T-helper 2 cell treated with Interferon-gamma antibody and Interleukin-4, amounts not matched to agents 100 ng/mL and 5 ng/mL, for 36 hours (primary cell): Measurements from ENCODE around the gene GRWD1. TPM values are rescaled to one million over a fixed set of nuclear protein-coding genes. Genes with fewer than 3 reads are reported as not detected.

Experiments
- intact Hi-C: fragments of 100-400 bp; cut with micrococcal nuclease; formaldehyde crosslinking; loops from one replicate; pipeline ENCODE4 v1.15.1; 2023
- total RNA-seq: library from RNA; stranded (reverse); gene quantifications from 2 replicates; pipeline ENCODE4 v1.2.3, GENCODE V29; 2022

The GRWD1 gene
- total RNA-seq, 1 donor from 2014 or later, result 49.9 TPM

DNA sequence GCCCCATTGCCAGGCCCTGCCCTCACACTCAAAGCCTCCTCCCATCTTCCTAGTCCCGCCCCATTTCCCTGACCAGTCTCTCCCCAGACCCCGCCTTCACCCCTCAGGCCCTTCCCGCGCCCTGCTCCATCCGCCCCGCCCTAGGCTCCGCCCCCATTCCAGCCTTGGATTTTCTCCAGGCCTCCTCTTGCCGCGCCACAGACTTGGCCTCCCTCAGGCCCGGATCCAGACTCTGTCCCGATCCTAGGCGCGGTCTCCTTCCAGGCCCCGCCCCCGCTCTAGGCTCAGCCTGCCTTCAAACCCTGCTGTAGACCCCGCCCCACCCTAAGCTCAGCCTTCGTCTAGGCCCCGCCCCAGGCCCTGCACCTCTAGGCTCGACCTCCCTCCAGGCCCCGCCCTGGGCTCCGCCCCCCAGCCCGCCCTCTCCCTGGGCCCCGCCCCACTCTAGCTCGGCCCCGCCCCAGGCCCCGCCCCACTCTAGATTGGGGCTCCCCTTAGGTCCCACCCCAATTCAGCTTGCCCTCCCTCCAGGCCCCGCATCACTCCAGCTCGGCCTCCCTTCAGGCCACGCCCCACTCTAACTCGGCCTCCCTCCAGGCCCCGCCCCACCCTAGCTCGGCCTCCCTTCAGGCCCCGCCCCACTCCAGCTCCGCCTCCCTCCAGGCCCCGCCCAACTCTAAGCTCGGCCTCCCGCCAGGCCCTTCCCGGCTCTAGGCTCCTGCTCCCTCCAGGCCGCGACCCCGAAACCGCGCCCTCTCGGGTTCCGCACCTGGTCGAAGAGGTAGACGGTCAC, 47.3 kb downstream of the GRWD1 start:
- intact Hi-C loops, result loop anchor here (1.0 to 10.0 kb wide), 5 partner anchors 9 to 171 kb away; partner anchors contain the start of genes CYTH2, GRIN2D and KDELR1

DNA sequence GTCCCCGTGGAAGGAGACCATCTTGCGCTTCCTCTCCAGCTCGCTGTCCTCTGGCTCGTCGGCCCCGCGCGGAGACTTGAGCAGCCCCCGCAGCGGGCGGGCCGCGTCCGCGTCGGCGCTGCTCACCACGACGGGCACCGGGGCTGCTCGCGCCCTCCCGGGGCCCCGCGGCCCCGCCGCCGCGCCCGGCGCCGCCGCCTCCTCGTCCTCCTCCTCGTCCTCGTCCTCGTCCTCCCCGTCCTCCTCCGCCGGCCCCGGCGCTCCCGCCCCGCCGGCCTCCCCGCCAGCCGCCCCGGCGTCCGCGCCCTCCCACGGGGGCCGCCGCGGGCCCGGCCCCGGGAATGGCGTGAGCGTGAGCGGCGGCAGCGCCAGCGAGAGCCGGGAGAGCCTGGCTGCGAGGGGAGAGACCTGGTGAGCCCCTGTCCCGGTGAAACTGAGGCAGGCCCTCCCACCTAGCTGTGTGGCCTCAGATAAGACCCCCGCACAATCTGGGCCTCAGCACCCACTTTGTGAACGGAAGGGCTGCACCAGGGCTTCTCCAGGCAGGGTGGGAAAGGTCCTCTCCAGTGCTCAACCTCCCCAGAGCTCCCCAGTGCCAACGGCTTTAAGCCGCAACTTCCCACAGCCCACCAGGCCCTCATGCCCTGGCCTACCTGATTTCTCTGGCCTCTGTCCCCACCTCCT, 48.1 kb downstream of the GRWD1 start:
- intact Hi-C loops, result loop anchor here (1.0 to 10.0 kb wide), 5 partner anchors 8 to 172 kb away; partner anchors contain the start of genes CYTH2, GRIN2D and KDELR1

DNA sequence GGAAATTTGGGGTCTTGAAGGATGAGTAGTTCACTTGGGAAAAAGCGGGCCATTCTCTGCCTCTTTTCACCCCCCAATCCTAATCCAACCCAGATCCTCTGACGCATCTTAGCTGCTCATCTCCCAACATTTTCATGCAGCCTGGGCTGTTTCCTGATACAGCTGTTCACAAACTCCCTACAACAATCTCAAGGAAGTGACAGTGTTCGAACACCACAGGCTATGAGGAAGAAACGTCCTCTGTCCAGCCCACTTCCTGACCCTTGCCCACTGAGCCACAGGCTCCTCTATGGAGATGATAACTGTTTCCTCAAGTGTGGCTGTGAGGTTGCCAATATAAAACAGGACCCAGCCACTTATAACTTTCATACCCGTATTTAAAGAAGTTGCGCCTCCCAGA, 49.6 kb downstream of the GRWD1 start:
- intact Hi-C loops, result loop anchor here (10.0 kb wide), 1 partner anchor 101 kb away; the partner anchor contains the start of genes GRIN2D and KDELR1

DNA sequence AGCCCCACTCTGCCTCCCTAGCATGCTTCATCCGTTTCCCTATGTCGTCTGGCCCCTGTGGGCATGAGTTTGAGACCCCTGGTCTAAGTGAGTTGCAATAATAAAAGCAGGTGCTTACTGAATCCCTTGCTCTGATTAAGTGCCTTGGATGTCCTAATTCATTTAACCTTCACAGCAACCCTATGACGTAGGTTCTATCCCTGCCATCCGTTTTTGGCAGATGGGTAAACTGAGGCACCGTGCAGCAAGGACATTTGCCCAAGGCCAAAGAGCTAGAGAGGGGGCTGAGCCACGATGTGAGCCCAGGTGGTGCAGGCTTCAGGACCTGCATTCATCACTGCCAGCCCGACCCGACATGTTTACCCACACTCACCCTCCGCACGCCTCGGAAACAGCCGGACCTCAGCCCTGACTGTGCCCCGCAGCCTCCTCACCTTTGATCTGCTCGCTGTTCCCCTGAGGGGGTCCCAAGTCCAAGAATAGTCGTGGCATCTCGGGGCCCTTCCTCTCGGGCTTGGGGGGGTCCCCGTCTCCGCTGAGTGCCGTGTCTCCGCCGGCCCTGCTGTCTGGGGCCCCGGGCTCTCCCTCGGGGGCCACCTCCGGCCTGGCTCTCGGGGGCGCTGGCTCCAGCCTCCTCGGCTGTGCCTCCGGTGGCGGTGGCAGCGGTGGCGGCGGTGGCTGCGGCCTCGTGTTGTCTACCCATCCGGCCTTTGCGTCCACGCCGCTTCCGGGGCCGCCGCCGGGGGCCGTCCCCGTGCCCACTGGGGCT, 51.4 kb downstream of the GRWD1 start:
- intact Hi-C loops, result loop anchor here (10.0 kb wide), 1 partner anchor 102 kb away; the partner anchor contains the start of genes GRIN2D and KDELR1

DNA sequence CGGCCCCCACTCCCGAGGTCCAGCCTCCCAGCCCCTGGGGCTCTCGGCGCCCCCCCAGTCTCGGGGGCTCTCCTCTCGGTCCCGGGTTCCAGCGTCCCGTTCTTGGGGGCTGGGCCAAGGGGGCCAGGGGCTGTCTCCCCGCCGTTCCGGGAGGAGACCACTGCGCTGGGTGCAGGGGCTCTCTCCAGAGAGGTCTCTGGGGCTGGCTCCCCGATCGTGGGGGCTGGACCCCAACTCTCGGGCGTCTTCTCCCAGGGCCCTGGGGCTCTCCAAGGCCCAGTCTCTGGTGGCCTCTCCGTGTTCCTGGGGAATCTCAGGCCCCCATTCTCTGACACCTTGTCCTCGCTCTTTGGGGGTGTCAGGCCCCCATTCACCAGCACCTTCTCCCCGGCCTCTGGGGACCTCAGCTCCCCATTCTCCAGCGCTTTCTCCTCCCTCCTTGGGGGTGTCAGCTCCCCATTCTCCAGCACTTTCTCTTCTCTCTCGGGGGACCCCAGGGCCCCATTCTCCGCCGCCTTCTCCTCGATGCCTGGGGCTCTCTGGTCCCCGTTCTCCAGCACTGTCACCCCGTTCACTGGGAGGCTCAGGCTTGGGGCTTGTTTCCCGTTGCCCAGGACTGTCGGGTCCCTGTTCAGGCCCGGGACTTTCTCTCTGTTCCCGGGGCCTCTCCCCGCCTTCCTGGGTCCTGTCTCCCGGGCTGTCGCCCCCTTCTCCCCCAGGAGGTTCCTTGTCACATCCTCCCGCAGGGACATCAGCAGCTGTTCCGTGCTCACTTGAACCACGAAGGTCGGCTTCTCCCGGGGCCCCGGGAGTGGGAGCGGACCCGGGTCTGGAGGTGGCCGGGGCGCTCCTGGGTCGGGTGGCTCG, 52.2 kb downstream of the GRWD1 start:
- intact Hi-C loops, result loop anchor here (10.0 kb wide), 1 partner anchor 103 kb away; the partner anchor contains the start of genes GRIN2D and KDELR1

DNA sequence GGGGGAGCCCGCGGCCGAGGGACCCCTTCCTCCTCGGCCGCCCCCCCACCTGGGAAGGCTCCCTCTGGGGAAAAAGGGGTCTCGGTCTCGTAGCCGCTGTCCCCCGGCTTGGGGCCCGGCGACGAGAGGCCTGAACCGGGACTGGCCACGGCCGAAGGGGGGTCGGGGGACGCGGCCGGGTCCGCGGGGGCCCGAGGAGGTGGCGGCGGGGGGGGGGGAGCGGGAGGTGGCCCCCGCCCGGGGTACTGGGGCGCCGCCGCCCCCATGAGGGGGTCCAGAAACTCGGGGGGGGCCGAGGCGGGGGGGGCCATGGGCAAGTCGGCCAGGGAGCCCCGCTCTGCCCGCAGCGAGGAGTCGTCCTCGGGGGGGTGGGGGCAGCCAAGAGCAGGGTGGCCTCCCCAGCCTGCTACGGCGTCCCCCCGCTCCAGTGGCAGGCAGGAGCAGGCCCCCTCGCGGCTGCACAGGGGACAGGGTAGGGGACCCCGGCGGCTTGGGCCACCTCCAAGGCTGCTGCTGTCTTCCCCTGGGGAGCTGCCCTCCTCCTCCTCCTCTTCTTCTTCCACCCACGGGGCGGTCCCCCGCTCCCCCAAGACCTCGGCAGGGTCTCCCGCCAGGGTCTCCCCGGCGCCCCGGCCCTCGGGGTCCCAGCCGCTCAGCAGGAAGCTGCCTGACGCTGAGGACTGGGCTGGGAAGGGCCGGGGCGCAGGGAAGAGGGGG, 53.0 kb downstream of the GRWD1 start:
- intact Hi-C loops, result loop anchor here (10.0 kb wide), 1 partner anchor 104 kb away; the partner anchor contains the start of genes GRIN2D and KDELR1

DNA sequence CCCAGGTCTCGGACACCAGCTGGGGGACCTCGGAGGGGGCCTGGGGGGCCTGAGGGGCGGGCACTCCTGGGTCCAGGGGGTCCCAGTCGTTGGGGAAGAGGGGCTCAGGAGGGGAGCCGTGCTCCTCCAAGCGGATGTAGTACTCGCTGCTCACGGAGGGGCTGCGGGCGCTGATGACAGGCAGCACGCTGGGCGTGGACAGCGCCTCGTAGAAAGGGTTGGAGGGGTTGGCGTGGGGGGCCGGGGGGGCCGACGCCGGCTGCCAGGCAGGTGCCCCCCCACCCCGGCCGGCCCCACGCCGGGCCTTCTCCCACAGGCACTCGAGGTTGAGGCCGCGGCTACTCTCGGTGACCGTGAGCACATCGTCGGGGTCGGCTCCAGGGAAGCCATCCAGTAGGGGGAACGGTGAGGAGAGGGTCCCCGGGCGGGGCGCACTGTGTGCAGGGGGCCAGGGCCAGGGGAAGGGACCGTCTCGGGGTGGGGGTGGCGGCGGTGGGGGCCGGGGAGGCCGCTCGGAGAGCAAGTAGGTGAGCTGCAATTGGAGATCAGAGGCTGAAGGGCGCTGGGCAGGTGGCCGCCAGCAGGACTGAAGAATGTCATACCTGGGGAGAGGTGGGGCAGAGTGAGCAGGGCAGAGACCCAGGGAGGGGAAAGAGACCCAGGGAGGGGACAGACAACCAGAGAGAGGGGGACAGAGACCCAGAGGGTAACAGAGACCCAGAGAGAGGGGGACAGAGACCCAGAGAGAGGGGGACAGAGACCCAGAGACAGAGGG, 53.7 kb downstream of the GRWD1 start:
- intact Hi-C loops, result loop anchor here (10.0 kb wide), 1 partner anchor 105 kb away; the partner anchor contains the start of genes GRIN2D and KDELR1

DNA sequence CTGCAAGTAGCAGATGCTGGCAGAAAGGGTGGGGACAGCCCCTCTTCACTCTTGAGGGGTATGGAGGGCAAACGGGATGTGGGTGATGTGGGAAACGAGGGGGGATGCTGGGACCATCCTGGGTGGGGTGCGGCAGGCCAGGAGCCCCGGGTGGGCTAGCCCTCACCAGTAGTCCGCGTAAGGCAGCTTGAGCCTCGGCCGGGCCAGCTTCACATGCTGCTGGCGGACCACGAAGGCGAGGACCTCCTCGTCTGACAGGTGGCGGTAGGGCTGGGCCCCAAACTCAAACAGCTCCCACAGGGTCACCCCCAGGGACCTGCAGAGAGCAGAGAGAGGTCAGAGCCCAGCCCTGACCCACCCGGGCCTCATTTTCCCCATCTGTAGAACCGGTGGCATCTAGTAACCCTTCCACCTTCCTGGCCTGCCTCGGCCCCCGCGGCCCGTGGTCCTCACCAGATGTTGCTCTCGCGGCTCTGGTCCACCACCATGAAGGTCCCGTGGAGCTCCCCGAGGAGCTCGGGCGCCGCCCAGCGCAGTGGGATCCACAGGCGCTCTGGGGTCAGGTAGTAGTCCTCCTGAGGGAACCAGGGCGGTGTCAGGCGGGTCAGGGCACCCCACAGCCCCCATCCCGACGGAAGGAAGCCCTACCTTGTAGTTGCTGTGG, 55.2 kb downstream of the GRWD1 start:
- intact Hi-C loops, result no loop called here

DNA sequence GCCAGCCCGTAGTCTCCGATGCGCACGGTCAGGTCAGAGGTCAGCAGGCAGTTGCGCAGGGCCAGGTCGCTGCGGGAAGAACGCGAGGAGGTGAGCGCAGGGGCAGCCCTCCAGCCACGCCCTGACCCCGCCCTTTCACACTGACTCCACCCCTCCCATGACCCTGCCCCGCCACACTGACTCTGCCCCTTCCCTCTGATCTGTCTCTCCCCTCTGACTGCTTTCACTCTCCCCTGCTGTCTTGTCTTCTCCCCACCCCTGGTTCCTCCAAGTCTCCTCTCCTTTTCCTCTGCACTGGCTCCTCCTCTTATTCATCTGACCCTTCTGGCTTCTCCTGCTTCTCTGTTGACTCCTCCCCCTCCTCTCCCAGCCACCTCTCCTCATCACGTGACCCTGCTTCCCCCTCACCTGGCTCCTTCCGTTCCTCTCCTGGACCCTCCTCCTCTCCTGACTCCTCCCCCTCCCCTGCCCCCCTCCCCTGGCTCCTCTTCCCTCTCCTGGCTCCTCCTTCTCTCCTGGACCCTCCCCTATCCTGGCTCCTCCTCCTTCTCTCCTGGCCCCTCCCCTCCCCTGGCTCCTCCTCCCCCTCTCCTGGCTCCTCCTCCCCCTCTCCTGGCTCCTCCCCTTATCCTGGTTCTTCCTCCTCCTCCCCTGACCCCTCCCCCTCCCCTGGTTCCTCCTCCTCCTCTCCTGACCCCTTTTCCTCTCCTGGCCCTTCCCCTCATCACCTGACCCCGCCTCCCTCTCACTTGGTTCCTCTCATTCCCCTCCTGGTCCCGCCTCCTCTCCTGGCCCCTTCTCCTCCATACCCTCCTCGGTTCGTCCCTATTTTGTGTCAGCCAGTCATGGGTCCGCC, 55.9 kb downstream of the GRWD1 start:
- intact Hi-C loops, result loop anchor here (1.0 kb wide), 1 partner anchor 8 kb away; no protein-coding TSS in a partner anchor

DNA sequence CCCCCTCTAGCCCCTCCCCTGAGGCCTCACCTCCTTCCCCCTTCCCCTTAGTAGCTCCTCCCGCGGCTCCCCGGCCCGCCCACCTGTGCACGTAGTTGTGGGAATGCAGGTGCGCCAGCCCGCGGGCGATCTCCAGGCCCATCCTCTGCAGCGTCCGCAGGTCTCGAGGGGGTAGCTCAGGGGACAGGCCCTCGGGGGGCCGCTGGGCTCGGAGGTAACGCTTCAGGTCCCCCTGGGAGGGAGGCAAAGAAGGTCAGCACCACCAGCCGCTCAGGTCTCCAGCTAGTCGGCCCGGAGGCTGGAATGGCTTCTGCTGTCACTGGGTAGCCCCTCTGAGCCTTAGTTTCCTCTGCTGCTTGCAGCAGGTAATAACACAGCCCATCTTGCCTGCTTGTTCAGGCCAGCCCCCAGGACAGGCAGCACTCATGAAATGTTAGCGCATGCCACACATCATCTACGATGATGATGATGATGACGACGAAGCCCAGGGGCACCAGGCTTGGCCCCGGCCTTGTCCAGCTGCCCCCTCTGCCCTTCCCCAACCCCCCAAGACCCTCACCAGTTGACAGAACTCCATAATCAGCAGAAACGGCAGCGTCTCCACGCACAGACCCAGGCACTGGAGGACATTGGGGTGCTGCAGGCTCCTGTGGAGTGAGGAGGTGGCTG, 56.7 kb downstream of the GRWD1 start:
- intact Hi-C loops, result loop anchor here (1.0 kb wide), 1 partner anchor 9 kb away; no protein-coding TSS in a partner anchor

DNA sequence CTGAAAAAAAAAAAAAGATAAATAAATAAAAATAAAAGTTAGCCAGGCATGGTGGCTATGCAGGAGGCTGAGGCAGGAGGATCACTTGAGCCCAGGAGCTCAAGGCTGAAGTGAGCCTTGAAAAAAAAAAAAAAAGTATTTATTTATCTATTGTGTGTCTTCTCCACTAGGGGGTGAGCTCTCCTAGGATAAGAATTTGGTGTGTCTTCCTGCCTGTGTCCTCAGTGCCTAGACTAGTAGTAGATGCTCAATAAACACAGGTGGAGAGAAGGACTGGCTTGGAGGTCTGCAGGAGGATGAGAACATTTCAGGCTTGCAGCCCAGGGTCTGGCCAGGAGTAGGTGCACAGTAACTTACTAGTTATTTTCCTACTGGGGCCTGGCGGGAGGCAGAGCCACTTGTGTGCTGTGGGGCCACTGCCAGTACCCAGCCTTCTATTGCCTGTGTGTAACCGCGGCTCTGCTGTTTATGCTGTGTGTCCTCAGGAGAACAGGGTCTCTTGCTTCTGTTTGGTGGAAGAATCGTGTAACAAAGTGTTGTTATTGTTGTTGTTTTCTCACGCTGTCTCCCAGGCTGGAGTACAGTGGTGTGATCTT, 60.5 kb downstream of the GRWD1 start:
- intact Hi-C loops, result loop anchor here (1.0 kb wide), 2 partner anchors 78 to 83 kb away; no protein-coding TSS in a partner anchor

Other genes starting within 250 kb of the GRWD1 start
- 165 and 171 TPM in 2 replicates for gene CARD8, start 190.1 kb upstream of the GRWD1 start, total RNA-seq
- 0.39 and 0.93 TPM in 2 replicates for gene ZNF114, start 175.9 kb upstream of the GRWD1 start, total RNA-seq
- gene EMP3, start 120.4 kb upstream of the GRWD1 start, total RNA-seq, result 423 and 425 TPM in 2 replicates
- gene TMEM143, start 82.0 kb upstream of the GRWD1 start, total RNA-seq, result 14.4 and 17.6 TPM in 2 replicates
- not detected in 2 replicates for gene SYNGR4, start 81.6 kb upstream of the GRWD1 start, total RNA-seq
- 73.3 and 77.8 TPM in 2 replicates for gene KDELR1, start 54.4 kb upstream of the GRWD1 start, total RNA-seq
- 0.09 and 0.23 TPM in 2 replicates for gene GRIN2D, start 52.3 kb upstream of the GRWD1 start, total RNA-seq
- gene KCNJ14, start 9.6 kb downstream of the GRWD1 start, total RNA-seq, result 1.6 and 1.8 TPM in 2 replicates
- gene CYTH2, start 23.4 kb downstream of the GRWD1 start, total RNA-seq, result 41.6 and 44.2 TPM in 2 replicates
- gene LMTK3, start 65.9 kb downstream of the GRWD1 start, total RNA-seq, result 2.8 and 3.4 TPM in 2 replicates
- gene SULT2B1, start 106.2 kb downstream of the GRWD1 start, total RNA-seq, result 0.16 TPM in 1 of 2 replicates, not detected in the other
- gene SPACA4, start 160.8 kb downstream of the GRWD1 start, total RNA-seq, result not detected in 2 replicates
- gene FAM83E, start 169.1 kb downstream of the GRWD1 start, total RNA-seq, result 3.4 and 3.8 TPM in 2 replicates
- gene RPL18, start 173.2 kb downstream of the GRWD1 start, total RNA-seq, result 1,606 and 1,641 TPM in 2 replicates
- gene SPHK2, start 173.5 kb downstream of the GRWD1 start, total RNA-seq, result 30.9 and 35.3 TPM in 2 replicates
- 9.6 and 11.8 TPM in 2 replicates for gene DBP, start 191.4 kb downstream of the GRWD1 start, total RNA-seq
- 4.2 and 4.4 TPM in 2 replicates for gene CA11, start 200.2 kb downstream of the GRWD1 start, total RNA-seq
- 0.23 and 0.50 TPM in 2 replicates for gene NTN5, start 227.0 kb downstream of the GRWD1 start, total RNA-seq
- gene FUT2, start 250.0 kb downstream of the GRWD1 start, total RNA-seq, result not detected in 2 replicates